Activated T-cell treated with anti-CD3 and anti-CD28 coated beads for 24 hours (primary cell): Measurements from ENCODE around the gene VWA3A.
"Not testable (repeated sequence)": the region's sequence is repeated elsewhere in the genome, so short reads cannot be mapped to it uniquely, and the experiment has no call there.

ENCODE experiments used
- DNase-seq: peaks from one replicate; pipeline ENCODE4 v3.0.0-alpha.2; 2020; ENCODE audit warnings: low read depth

Gene VWA3A

DNA sequence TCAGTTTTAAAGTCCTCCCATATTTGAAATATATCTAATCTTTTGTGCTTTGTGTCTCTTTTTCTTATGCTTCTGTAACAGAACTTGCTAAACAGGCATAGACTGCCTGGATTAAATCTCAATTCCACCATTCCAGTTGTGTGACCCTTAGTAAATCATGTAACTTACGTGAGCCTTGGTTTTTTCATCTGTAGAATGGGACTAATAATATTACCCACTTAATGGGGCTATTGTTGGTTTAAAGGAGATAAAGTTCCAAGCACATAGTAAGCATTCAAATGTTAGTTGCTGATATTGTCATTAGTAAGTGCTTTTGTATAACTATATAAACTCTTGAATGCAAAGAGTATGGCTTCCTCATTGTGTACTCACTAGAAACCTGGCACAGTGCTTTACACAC lies 5.9 kb upstream of the VWA3A start:
- no peak for DNase-seq

DNA sequence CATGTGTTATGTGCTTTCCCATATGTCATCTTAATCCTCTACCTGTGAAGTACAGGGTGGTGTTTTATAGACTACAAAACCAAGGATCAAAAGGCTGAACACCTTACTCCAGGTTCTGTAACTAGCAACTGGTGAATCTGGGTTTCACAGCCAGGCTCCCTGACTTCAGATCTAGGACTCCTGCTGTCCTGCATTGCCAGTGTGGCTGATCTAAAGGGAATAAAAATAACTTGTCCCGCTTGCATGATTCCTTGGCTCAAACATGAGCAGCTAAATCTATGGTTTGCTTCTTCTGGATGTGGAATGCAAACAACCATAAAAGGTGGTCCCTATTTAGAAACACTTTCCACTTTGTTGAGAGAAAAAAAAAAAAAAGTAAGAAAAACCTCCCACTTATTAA lies 3.7 kb upstream of the VWA3A start:
- no peak for DNase-seq

DNA sequence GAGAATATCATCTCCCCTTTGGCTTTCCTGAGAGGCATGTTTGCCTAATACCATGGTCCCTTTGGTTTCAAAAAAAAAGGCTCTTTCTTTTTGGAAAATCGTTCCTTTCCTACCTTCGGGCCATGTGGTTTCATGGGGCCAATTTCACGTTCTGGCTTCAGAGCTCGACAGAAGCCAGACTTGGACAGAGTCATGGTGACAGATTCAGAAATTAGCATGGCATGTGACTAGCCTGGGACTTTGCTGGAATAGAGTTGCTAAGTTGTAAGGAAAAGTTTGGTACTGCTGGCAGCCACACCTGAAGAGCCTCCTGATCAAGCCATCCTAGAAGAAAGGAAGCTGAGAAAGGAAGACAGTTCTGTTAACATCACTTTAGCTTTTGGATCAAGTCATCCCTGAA lies 2.4 kb upstream of the VWA3A start:
- no peak for DNase-seq

DNA sequence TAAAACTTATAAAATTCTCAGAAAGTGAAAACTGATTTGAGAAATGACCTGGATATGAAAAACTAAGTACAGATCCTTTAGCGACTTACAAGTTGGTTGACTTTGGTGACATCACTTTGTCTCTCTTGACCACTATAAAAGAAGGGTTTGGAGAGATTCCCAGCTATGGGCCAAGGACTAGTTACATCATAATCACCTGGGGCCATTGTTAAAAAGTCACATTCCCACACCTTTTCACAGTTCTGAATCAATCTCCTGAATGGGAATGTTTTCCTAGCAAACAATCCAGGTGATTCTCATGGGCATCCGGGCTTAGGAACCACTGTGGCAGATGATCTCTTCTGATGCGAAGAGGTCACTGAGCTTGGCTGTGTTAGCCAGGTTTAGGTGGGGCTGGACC lies 620 bp upstream of the VWA3A start:
- no peak for DNase-seq

DNA sequence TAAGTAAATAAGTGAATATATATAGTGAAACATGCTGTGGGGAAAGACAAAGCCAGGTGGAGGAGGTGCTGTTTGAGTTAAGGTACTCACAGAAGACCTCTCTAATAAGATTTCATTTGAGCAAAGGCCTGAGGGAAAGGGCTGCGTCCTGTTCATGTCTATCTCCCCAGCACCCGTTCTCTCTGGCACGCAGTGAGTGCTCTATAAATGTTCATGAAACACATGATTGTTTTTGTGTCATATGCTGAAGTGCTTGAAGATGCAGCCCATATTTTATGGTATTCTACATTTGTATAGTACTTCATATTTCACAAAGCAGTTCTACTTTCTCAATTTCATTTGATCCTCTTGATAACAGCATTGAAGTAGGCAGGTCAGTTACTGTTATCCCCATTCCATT lies 990 bp downstream of the VWA3A start:
- DNase-seq: no peak

DNA sequence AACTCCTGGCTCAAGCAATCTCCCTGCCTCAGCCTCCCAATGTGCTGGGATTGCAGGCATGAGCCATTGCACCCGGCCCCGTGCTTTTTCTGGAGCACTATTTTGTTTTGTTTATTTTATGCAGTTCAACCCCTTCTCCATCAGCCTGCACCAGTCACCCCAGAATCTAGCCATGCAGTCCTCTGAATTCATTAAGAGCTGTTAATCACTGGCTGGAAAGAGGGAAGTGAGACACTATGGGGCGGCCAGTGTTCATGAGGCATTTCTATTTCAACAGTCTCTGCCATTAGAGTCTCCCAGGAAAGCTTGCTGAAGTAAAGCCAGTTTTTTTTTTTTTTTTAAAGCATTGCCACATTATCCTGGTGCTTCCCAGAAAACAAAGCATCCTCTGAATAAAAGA lies 1.7 kb downstream of the VWA3A start:
- no peak for DNase-seq

DNA sequence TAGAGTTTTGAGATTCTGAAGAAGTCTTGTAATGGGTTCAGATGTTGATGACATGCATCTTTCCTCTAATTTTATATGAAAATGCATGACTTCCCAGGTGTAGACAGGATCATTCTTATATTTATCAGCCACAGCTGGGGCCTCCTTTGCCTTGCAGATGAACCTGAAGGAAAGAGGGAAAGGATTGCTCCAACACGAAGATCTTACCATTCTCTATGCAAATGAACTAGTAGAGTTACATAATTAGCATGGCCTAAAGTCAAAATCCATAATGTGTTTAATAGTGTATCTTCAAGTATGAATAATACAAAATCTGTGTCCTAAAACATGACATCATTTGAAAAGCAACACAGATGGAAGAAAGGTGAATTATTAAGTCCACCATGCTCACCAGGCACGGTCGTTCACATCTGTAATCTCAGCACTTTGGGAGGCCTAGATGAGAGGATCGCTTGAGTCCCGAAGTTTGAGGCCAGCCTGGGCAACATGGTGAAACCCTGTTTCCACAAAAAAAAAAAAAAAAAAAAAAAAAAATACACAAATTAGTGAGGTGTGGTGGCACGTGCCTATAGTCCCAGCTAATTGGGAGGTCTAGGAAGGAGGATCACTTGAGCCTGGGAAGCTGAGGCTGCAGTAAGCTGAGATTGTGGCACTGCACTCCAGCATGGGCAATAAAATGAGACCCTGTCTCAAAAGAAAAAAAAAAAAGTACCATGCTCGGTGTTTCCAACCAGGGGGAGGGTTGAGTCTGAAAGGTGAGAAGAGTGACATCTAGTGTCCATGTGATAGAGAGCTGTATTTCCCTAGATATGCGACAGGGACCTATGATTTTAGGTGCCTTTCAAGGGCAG lies 6.3 kb downstream of the VWA3A start:
- DNase-seq: no peak

DNA sequence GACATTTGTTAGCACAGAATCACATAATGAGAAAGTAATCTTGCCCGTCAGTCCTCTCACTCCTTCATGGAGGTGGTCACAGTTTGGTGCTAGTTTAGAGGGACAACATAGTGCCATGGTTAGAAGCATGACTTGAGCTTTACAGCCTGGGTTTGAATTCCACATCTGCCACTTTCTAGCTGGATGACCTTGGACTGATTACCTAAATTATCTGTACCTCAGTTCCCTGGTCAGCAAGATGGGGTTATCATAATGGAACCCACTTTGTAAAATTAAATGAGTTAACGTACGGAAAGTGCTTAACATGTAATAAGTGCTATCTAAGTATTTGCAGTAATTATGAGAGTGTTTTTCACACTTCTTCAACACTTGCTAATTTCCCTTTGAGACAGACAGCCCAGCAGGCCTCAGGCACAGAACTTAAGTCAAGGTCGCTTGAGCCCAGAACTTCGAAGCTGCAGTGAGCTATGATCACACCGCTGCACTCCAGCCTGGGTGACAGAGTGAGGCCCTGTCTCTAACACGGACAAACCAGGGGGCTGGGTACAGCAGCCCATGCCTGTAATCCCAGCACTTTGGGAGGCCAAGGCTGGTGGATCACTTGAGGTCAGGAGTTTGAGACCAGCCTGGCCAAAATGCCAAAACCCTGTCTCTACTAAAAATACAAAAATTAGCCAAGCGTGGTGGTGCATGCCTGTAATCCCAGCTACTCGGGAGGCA lies 7.1 kb downstream of the VWA3A start:
- DNase-seq: no peak

DNA sequence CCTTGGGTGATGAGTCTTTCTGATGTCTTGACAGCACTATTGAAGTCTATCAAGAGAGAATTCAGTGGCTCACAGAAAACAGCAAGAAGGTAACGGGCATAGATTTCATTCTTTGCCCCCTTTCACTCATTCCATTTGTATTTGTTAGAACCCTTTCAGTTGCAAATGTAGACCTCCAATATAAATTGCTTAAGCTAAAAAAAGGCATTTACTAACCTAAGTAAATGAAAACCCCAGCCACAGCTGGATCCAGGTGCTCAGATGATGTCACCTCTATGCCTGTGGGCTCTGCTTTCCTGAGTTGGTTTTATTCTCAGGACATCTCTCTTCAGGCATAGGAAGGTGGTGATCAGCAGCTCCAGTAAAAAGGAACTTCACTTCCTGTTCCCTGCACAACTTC lies 11.1 kb downstream of the VWA3A start:
- no peak for DNase-seq

DNA sequence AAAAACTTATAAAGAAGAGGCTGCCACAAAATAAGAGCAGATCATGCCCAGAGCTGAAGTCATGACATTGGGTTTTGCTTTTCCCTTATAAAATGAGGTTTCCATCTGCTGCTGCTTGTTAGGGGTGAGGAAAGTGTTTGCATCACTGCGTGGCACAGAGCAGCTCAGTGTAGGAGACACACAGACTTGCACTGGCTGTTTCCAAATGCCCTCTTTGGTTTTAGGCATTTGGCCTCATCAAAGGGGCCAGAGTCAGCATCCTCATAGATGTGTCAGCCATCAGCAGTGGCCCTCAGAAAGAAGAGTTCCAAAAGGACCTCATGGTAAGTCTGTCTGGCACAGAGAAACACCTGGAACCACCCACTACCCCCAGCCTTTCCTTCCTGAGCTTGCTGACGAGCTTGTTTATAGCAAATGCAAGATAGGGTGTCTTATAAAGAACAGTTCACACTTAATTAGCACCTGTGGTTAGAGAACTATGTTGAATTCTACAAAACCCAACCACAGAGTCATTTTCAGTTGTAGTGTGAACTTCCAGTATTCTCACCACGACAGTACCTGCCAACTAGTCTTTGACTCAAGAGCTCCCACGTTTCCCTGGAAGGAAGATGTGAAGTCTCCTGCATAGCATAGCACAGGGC lies 17.0 kb downstream of the VWA3A start:
- DNase-seq: no peak

DNA sequence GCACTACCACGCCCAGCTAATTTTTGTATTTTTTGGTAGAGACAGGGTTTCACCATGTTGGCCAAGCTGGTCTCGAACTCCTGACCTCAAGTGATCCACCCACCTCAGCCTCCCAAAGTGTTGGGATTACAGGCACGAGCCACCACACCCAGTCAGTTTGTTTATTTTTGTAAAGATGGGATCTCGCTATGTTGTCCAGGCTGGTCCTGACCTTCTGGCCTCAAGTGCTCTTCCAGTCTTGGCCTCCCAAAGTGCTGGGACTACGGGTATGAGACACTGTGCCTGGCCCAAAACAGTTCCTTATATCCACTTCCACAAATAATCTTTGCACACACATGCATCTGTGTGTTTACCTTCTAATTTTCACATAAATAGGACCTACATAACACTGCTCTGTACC lies 19.3 kb downstream of the VWA3A start:
- not testable (repeated sequence) for DNase-seq

DNA sequence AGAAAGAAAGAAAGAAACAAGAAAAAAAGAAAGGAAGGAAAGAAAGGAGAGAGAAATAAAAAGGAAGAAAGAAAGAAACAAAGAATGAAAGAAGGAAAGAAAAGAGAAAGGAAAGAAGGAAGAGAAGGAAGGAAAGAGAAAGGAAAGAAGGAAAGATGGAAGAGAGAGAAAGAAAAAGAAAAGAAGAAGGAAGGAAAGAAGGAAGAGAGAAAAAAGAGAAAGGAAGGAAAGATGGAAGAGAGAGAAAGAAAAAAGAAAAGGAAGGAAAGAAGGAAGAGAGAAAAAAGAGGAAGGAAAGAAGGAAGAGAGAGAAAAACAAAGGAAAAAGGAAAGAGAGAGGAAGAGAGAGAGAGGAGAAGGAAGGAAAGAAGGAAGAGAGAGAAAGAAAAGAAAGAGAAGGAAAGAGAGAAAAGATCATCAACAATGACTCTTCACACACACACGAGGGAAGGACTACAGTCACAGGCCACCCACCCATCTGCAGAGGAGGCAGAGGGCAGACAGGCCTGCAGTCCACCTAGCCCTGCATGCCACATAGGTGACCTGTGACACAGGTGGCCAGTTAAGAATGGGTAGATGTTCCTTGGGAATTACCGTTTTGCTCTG lies 23.9 kb downstream of the VWA3A start:
- DNase-seq: no peak

DNA sequence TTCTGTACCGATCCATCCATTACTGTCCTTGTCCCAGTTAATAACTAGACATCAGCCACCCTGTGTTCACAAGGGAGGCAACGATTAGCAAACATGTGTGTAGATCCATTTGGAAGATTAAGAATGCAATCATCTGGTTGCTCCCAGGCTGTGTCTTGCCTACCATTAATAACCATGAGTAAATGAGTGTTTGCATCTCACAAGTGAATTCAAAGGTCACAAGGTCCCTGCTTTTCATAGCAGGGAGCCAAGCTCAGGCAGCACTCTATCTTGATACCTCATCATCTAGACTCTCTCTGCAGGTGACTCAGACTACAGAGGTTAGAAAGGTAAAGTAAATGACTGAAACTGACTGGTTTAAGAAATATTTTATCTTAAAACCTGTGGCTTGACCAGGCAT lies 25.3 kb downstream of the VWA3A start:
- DNase-seq: no peak

DNA sequence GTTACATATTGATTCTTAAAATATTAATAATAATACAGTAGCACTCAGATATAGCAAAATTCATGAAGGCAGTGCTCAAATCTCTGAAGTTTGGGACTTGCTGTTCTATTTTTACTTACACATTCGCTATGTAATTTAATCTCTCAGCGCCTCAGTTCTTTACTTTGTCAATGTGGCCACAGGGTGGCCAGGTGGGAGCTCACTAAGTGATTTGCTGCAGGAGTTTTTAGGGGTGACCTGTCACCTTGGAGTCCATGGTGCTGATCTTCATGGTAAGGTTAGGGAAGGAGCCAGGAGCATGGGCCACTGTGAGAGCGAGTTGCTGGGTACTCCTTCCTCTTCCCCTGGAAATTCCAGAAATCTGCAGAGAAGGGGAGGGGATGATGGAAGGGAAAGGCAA lies 28.1 kb downstream of the VWA3A start:
- DNase-seq: no peak

DNA sequence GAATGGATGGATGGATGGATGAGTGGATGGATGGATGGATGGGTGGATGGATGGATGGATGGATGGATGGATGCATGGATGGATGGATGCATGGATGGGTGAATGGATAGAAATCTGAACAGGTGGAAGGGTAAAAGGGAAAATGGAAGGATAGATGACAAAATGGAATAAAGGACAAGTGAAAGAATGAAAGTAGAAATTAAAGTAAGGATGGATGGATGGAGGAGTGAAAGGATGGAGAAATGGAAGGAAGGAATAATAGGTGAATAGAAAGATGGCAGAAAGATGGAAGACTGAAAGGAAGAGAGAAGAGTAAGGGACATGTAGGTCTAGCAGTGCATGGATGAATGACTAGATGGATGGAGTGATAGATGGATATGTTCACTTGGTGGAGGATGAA lies 29.9 kb downstream of the VWA3A start:
- DNase-seq: no peak

DNA sequence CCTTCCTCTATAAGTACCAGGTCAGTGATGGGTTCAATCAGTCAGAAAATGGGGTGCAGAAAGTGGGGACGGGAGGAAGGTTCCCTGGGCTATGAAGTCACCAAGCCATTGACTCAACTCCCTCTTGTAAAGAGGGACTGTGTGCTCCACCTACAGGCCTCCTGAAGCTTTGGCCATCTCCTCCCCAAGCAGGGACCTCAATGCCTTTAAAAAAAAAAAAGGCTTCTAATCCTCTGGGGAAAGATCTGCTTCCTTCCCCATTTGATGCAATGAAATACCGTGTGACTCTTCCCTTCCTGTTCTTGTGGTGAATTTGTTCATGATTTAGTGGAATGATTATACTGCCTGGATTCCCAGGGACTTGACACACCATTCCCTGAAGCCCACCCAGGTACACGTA lies 30.8 kb downstream of the VWA3A start:
- no peak for DNase-seq

DNA sequence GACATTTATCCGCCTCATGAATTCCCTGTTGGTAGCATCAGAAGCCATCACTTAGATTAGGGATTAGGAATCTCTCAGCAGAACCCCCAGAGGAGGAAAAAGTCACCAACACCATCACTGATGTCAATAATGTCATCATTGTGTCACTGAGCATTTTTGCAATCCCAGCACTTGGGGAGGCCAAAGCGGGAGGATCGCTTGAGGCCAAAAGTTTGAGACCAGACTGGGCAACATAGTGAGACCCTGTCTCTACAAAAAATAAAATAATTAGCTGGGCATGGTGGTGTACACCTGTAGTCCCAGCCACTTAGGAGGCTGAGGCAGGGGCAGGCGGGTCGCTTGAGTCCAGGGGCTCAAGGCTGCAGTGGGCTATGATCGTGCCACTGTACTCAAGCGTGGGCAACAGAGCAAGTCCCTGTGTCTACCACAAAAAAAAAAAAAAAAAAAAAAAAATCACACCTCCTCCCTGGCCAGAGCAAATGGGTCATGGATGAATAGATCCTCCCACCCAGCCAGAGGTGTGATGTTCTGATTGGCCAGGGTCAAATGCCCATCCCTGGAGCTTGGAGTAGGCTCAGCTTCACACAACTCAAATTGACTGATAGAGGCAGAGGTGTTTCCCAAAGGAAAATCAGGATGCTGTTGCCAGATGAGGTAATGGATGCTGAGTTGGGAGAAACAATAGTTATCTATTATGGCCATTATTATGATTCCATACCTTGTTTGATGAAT lies 31.6 kb downstream of the VWA3A start:
- no peak for DNase-seq

DNA sequence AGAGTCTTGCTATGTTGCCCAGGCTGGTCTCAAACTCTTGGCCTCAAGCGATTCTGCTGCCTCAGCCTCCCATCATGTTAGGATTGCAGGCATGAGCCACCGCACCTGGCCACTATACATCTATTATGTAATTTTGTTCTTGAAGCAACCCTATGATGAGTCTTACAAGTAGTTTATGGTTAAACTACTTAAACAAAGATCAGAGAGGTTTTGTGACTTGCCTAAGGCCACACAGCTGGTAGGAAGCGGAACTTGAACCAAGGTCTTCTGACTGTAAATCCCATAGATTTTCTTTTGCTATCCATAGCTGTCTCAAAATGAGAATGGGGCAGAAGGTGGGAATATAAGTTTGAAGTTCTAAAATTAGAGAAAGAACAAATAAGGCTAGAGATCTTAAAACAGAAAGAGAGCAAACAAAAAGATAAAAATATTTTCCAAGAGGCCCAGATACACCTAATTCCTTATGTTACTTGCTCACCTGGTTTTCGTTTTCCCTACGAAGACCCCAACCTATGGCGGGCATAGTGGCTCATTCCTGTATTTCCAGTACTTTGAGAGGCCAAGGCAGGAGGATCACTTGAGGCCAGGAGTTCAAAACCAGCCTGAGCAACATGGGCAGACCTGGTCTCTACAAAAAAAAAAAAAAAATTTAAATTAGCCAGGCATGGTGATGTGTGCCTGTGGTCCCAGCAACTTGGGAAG lies 32.4 kb downstream of the VWA3A start:
- no peak for DNase-seq

DNA sequence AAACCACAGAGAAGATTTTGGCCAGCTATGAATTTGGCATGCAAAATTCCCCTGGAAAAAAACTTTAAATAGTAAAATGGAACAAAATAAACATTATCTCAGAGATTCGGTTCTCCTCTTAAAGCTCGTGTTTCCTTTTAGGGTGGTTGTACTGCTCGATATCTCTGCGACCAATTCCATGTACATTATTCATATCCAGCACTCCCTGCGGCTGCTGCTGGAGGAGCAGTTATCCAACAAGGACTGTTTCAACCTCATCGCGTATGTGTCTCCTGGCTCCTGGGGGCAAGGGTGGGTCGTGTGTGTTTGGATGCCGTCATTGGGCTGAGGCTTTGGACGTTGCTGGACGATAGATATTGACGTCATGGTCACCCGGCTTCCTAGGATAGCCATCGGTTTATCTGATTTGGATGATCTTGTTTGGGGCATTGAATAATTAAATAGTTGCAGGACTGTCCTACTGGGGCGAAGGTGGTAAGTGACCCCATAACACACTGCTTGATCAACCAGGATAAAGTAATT lies 33.8 kb downstream of the VWA3A start:
- no peak for DNase-seq

DNA sequence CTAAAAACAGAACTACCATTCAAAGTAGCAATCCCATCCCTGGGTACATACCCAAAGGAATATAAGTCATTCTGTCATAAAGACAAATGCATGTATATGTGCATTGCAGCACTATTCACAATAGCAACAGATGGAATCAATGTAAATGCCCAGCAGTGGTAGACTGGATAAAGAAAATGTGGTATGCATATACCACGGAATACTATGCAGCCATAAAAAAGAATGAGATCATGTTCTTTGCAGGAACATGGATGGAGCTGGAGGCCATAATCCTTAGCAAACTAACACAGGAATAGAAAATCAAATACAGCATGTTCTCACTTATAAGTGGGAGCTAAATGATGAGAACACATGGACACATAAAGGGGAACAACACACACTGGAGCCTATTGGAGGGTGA lies 36.2 kb downstream of the VWA3A start:
- DNase-seq: not testable (repeated sequence)

DNA sequence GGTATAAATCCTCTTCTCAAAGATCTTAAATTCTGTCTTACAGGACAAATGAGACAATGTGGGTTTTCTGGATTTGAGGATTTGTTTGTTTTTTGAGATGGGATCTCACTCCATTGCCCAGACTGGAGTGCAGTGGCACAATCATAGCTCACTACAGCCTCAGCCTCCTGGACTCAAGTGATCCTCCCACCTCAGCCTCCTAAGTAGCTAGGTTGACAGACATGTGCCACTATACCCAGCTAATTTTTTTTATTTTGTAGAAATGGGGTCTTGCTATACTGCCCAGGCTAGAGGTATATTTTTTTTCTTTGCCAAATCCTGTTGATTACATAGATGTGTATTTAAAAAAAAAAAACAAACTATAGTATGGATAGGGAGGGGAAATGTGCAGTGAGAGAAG lies 38.2 kb downstream of the VWA3A start:
- DNase-seq: no peak
